ENCODE results near the gene PCGF1. TPM values are rescaled to one million over a fixed set of nuclear protein-coding genes. Genes with fewer than 3 reads are reported as not detected.

PCGF1 gene
- total RNA-seq, 1 experiment from 2014 or later = 39.9 TPM

DNA sequence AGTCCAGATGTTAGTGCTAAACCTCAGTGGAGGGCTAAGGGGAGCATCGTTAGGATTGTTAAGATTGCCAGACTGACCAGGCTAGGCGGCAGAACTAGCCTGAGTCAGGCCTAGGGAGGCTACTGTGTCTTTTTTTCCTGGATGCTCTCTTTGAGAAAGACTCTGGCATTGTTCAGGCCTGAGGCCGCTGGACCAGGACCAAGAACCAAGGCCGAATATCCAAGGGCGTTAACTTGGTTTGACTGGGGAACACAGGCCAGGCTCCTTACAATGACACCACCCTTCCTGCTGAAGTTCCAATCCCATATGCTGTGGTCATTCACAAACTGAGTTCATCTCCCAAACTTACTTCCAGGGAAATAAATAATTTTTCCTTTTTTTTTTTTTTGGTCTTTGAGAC is 32.8 kb upstream of the PCGF1 start:
- no TSS peak for BruUV-seq (replicated peaks)
- no peak overlapping the region for H3K9ac ChIP-seq (ENCODE audit: low read length)
- no peaks in the 10 kb centered on the region for H3K9me3 ChIP-seq (ENCODE audit: control insufficient read depth in 1 of 2, insufficient read depth in 1 of 2, low read depth in 1 of 2, low read length in 2 of 2)
- H3K9me2 ChIP-seq (ENCODE audit: insufficient read depth) = no peaks in the 10 kb centered on the region
- H2AFZ ChIP-seq (ENCODE audit: low read depth, low read length, poor library complexity, severe bottlenecking) = no peak overlapping the region
- ChIA-PET CTCF (no interaction called here), POLR2A (no interaction called here), RAD21 (ENCODE audit: low non-redundant PET in 1 of 2, low total read pairs in 2 of 2, uncharacterized antibody in 2 of 2, unreplicated experiment in 2 of 2) (no interaction called here)
- H3K27ac ChIP-seq (ENCODE audit: low read depth, low read length) = no peak overlapping the region
- no peak overlapping the region for H3K4me2 ChIP-seq (ENCODE audit: low read length)
- intact Hi-C loops (cut with micrococcal nuclease) = no loop called here
- ATAC-seq (no peak), DNase-seq (ENCODE audit: low read depth, low spot score) (no peak)
- H4K20me1 ChIP-seq (ENCODE audit: insufficient read depth) = no peaks in the 10 kb centered on the region
- no peaks in the 10 kb centered on the region; a peak in 2 of 4 replicates for H3K4me1 ChIP-seq (ENCODE audit: control insufficient read depth in 1 of 2, insufficient read depth in 2 of 2, low read length in 2 of 2)
- no peaks in the 10 kb centered on the region for H3K79me2 ChIP-seq (ENCODE audit: insufficient read depth, low read length)
- H3K4me3 ChIP-seq (replicated peaks in 1 of 2; ENCODE audit: low read depth in 1 of 2, low read length in 2 of 2) = no peak overlapping the region
- H3K27me3 ChIP-seq (ENCODE audit: insufficient read depth, low read length) = no peaks in the 10 kb centered on the region
- H3K36me3 ChIP-seq (ENCODE audit: control insufficient read depth in 1 of 2, insufficient read depth in 2 of 2, low read length in 2 of 2) = no peaks in the 10 kb centered on the region
- TF ChIP-seq ZNF274 (IDR thresholded peaks at IDR 0.05; ENCODE audit: low read depth, low read length) = no peak
- no peak for TF ChIP-seq FOSL1 (IDR thresholded peaks at IDR 0.05; ENCODE audit: low read depth)

DNA sequence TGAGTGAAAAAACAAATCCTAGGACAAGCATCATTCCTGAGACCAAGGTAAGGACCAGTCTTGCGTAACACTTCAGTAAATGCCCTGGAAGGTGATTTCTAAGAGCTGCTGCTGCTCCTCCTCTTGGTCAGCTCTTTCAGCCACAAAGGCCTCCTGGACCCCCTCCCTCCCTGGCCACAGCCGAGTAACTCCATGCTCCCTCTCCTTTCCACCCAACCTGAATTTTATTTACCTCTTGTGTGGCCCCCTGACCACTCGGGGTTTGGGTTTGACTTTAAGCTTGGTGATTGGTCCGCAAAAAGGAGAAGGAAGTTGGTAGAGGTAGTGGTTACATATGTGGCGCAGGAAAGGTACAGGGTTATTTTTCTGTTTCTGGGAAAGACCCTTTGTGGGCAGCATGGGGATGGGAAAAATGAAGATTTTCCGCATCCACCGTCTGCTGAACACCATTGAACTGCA is 31.4 kb upstream of the PCGF1 start:
- no peak overlapping the region for H3K4me3 ChIP-seq (replicated peaks in 1 of 2; ENCODE audit: low read depth in 1 of 2, low read length in 2 of 2)
- no peaks in the 10 kb centered on the region for H3K9me3 ChIP-seq (ENCODE audit: control insufficient read depth in 1 of 2, insufficient read depth in 1 of 2, low read depth in 1 of 2, low read length in 2 of 2)
- ChIA-PET POLR2A (no interaction called here), RAD21 (ENCODE audit: low non-redundant PET in 1 of 2, low total read pairs in 2 of 2, uncharacterized antibody in 2 of 2, unreplicated experiment in 2 of 2) (no interaction called here), CTCF (no interaction called here)
- H3K4me2 ChIP-seq (ENCODE audit: low read length) = no peak overlapping the region
- no peaks in the 10 kb centered on the region for H3K36me3 ChIP-seq (ENCODE audit: control insufficient read depth in 1 of 2, insufficient read depth in 2 of 2, low read length in 2 of 2)
- DNase-seq (ENCODE audit: low read depth, low spot score) (no peak), ATAC-seq (no peak)
- H3K4me1 ChIP-seq (ENCODE audit: control insufficient read depth in 1 of 2, insufficient read depth in 2 of 2, low read length in 2 of 2) = no peaks in the 10 kb centered on the region; a peak in 1 of 4 replicates
- no peaks in the 10 kb centered on the region for H3K79me2 ChIP-seq (ENCODE audit: insufficient read depth, low read length)
- no peaks in the 10 kb centered on the region for H4K20me1 ChIP-seq (ENCODE audit: insufficient read depth)
- no peak overlapping the region for H2AFZ ChIP-seq (ENCODE audit: low read depth, low read length, poor library complexity, severe bottlenecking)
- no peaks in the 10 kb centered on the region for H3K9me2 ChIP-seq (ENCODE audit: insufficient read depth)
- H3K27ac ChIP-seq (ENCODE audit: low read depth, low read length) = no peak overlapping the region
- no peaks in the 10 kb centered on the region for H3K27me3 ChIP-seq (ENCODE audit: insufficient read depth, low read length)
- no TSS peak for BruUV-seq (replicated peaks)
- intact Hi-C loops (cut with micrococcal nuclease) = no loop called here
- TF ChIP-seq EZH2 (IDR thresholded peaks at IDR 0.05) = no peak
- H3K9ac ChIP-seq (ENCODE audit: low read length) = no peak overlapping the region

DNA sequence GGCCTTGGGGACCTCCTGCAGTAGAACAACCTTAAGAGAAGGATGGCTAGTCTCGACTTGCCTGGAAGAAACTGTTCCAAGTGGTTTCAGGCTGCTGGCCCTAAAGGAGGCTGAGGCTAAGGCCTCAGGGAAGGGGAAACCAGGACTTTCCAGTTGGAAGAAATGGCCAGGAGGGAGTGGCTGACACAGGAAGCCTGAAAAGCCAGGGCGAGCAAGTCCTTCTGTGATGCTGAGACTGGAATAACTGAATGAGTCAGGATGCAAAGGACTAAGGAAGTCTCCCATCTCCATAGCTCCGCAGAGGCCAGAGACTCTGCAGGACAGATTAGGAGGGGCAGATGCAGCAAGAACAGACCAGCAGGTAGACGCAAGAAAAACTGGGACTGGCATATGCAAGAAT is 29.6 kb upstream of the PCGF1 start:
- no peaks in the 10 kb centered on the region for H3K9me2 ChIP-seq (ENCODE audit: insufficient read depth)
- no peak overlapping the region for H3K9ac ChIP-seq (ENCODE audit: low read length)
- H2AFZ ChIP-seq (ENCODE audit: low read depth, low read length, poor library complexity, severe bottlenecking) = no peak overlapping the region
- ChIA-PET POLR2A (no interaction called here), CTCF (no interaction called here), RAD21 (ENCODE audit: low non-redundant PET in 1 of 2, low total read pairs in 2 of 2, uncharacterized antibody in 2 of 2, unreplicated experiment in 2 of 2) (no interaction called here)
- DNase-seq (ENCODE audit: low read depth, low spot score) (no peak), ATAC-seq (no peak)
- intact Hi-C loops (cut with micrococcal nuclease) = no loop called here
- no peaks in the 10 kb centered on the region for H3K4me1 ChIP-seq (ENCODE audit: control insufficient read depth in 1 of 2, insufficient read depth in 2 of 2, low read length in 2 of 2)
- H3K4me2 ChIP-seq (ENCODE audit: low read length) = no peak overlapping the region
- H3K79me2 ChIP-seq (ENCODE audit: insufficient read depth, low read length) = no peaks in the 10 kb centered on the region
- no peaks in the 10 kb centered on the region; a peak in 1 of 4 replicates for H3K36me3 ChIP-seq (ENCODE audit: control insufficient read depth in 1 of 2, insufficient read depth in 2 of 2, low read length in 2 of 2)
- no TSS peak for BruUV-seq (replicated peaks)
- no peak overlapping the region for H3K27ac ChIP-seq (ENCODE audit: low read depth, low read length)
- no peaks in the 10 kb centered on the region for H4K20me1 ChIP-seq (ENCODE audit: insufficient read depth)
- no peak for TF ChIP-seq SRF (IDR thresholded peaks at IDR 0.05; ENCODE audit: low read depth)
- TF ChIP-seq, protein P1, sequence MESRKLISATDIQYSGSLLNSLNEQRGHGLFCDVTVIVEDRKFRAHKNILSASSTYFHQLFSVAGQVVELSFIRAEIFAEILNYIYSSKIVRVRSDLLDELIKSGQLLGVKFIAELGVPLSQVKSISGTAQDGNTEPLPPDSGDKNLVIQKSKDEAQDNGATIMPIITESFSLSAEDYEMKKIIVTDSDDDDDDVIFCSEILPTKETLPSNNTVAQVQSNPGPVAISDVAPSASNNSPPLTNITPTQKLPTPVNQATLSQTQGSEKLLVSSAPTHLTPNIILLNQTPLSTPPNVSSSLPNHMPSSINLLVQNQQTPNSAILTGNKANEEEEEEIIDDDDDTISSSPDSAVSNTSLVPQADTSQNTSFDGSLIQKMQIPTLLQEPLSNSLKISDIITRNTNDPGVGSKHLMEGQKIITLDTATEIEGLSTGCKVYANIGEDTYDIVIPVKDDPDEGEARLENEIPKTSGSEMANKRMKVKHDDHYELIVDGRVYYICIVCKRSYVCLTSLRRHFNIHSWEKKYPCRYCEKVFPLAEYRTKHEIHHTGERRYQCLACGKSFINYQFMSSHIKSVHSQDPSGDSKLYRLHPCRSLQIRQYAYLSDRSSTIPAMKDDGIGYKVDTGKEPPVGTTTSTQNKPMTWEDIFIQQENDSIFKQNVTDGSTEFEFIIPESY (IDR thresholded peaks at IDR 0.05; ENCODE audit: extremely low read depth, insufficient replicate concordance, low read length) = no peak
- H3K27me3 ChIP-seq (ENCODE audit: insufficient read depth, low read length) = no peaks in the 10 kb centered on the region
- H3K9me3 ChIP-seq (ENCODE audit: control insufficient read depth in 1 of 2, insufficient read depth in 1 of 2, low read depth in 1 of 2, low read length in 2 of 2) = no peaks in the 10 kb centered on the region
- H3K4me3 ChIP-seq (replicated peaks in 1 of 2; ENCODE audit: low read depth in 1 of 2, low read length in 2 of 2) = no peak overlapping the region
